ENCODE measurements around the gene XXYLT1. TPM values are rescaled to one million over a fixed set of nuclear protein-coding genes. Genes with fewer than 3 reads are reported as not detected.
"Not testable (repeated sequence)": the region's sequence is repeated elsewhere in the genome, so short reads cannot be mapped to it uniquely, and the experiment has no call there.

Gene XXYLT1
- 16.9 and 17.0 TPM in 2 replicates for total RNA-seq (2014; rRNA removed; shearing (Covaris generic))
- polyA plus RNA-seq (2015; cell fraction: cytosol; rRNA removed), result 24.2 and 25.3 TPM in 2 replicates
- polyA plus RNA-seq (2015; cell fraction: nucleus; rRNA removed), result 28.4 TPM in 2 replicates

GRCh38 chr3:195270817-195271409 lies at the start of gene XXYLT1:
XXYLT1 (minus strand) TSS chr3:195271159; CDS start chr3:195271058, 101 bp downstream.
- in situ Hi-C loops (cut with HindIII; ENCODE audit: low pct_unique_long_range_greater_than_20kb, low sequenced_read_pairs), result no loop called here
- DNase-seq (ENCODE audit: low read depth, low spot score), result peak; percentile 92

- in situ Hi-C loops (cut with HindIII; ENCODE audit: low pct_unique_long_range_greater_than_20kb, low sequenced_read_pairs), result loop anchor here (25.0 kb wide), 1 partner anchor 118 kb away; the partner anchor contains the start of gene ACAP2
These were observed 48.1 kb upstream of the XXYLT1 start for GRCh38 chr3:195319060-195319459.

GRCh38 chr3:195312714-195313113 lies 41.8 kb upstream of the XXYLT1 start:
- no peak for DNase-seq (ENCODE audit: low read depth, low spot score)
- in situ Hi-C loops (cut with HindIII; ENCODE audit: low pct_unique_long_range_greater_than_20kb, low sequenced_read_pairs), result loop anchor here (25.0 kb wide), 1 partner anchor 125 kb away; the partner anchor contains the start of gene ACAP2

More at GRCh38 chr3:195319060-195319459, 48.1 kb upstream of the XXYLT1 start:
- DNase-seq (ENCODE audit: low read depth, low spot score), result no peak

GRCh38 chr3:195307711-195308110 lies 36.8 kb upstream of the XXYLT1 start:
- in situ Hi-C loops (cut with HindIII; ENCODE audit: low pct_unique_long_range_greater_than_20kb, low sequenced_read_pairs), result loop anchor here (25.0 kb wide), 1 partner anchor 130 kb away; the partner anchor contains the start of gene ACAP2
- DNase-seq (ENCODE audit: low read depth, low spot score), result no peak

- DNase-seq (ENCODE audit: low read depth, low spot score), result no peak
- in situ Hi-C loops (cut with HindIII; ENCODE audit: low pct_unique_long_range_greater_than_20kb, low sequenced_read_pairs), result loop anchor here (25.0 kb wide), 1 partner anchor 131 kb away; the partner anchor contains the start of gene ACAP2
These were observed 35.4 kb upstream of the XXYLT1 start for GRCh38 chr3:195306369-195306768.

GRCh38 chr3:195302431-195302830 lies 31.5 kb upstream of the XXYLT1 start:
- in situ Hi-C loops (cut with HindIII; ENCODE audit: low pct_unique_long_range_greater_than_20kb, low sequenced_read_pairs), result loop anchor here (25.0 kb wide), 1 partner anchor 135 kb away; the partner anchor contains the start of gene ACAP2
- DNase-seq (ENCODE audit: low read depth, low spot score), result no peak

GRCh38 chr3:195297446-195297845 lies 26.5 kb upstream of the XXYLT1 start:
- in situ Hi-C loops (cut with HindIII; ENCODE audit: low pct_unique_long_range_greater_than_20kb, low sequenced_read_pairs), result no loop called here
- DNase-seq (ENCODE audit: low read depth, low spot score), result no peak

- no peak for DNase-seq (ENCODE audit: low read depth, low spot score)
- in situ Hi-C loops (cut with HindIII; ENCODE audit: low pct_unique_long_range_greater_than_20kb, low sequenced_read_pairs), result no loop called here
These were observed 25.7 kb upstream of the XXYLT1 start for GRCh38 chr3:195296662-195297061.

GRCh38 chr3:195291121-195291520 lies 20.2 kb upstream of the XXYLT1 start:
- in situ Hi-C loops (cut with HindIII; ENCODE audit: low pct_unique_long_range_greater_than_20kb, low sequenced_read_pairs), result no loop called here
- DNase-seq (ENCODE audit: low read depth, low spot score), result no peak

GRCh38 chr3:195290643-195291042 lies 19.7 kb upstream of the XXYLT1 start:
- in situ Hi-C loops (cut with HindIII; ENCODE audit: low pct_unique_long_range_greater_than_20kb, low sequenced_read_pairs); DNase-seq (ENCODE audit: low read depth, low spot score): not testable (repeated sequence)

GRCh38 chr3:195286115-195286872 lies 15.3 kb upstream of the XXYLT1 start:
- in situ Hi-C loops (cut with HindIII; ENCODE audit: low pct_unique_long_range_greater_than_20kb, low sequenced_read_pairs), result no loop called here
- DNase-seq (ENCODE audit: low read depth, low spot score), result no peak

- in situ Hi-C loops (cut with HindIII; ENCODE audit: low pct_unique_long_range_greater_than_20kb, low sequenced_read_pairs), result no loop called here
- no peak for DNase-seq (ENCODE audit: low read depth, low spot score)
These were observed 14.4 kb upstream of the XXYLT1 start for GRCh38 chr3:195285372-195285771.

GRCh38 chr3:195284842-195285241 lies 13.9 kb upstream of the XXYLT1 start:
- in situ Hi-C loops (cut with HindIII; ENCODE audit: low pct_unique_long_range_greater_than_20kb, low sequenced_read_pairs), result no loop called here
- no peak for DNase-seq (ENCODE audit: low read depth, low spot score)

- no peak for DNase-seq (ENCODE audit: low read depth, low spot score)
- in situ Hi-C loops (cut with HindIII; ENCODE audit: low pct_unique_long_range_greater_than_20kb, low sequenced_read_pairs), result no loop called here
These were observed 12.0 kb upstream of the XXYLT1 start for GRCh38 chr3:195282961-195283360.

GRCh38 chr3:195274259-195274966 lies 3.5 kb upstream of the XXYLT1 start:
- DNase-seq (ENCODE audit: low read depth, low spot score), result no peak
- in situ Hi-C loops (cut with HindIII; ENCODE audit: low pct_unique_long_range_greater_than_20kb, low sequenced_read_pairs), result no loop called here

- in situ Hi-C loops (cut with HindIII; ENCODE audit: low pct_unique_long_range_greater_than_20kb, low sequenced_read_pairs), result no loop called here
These were observed 668 bp upstream of the XXYLT1 start for GRCh38 chr3:195271410-195272243.

More at GRCh38 chr3:195271410-195272243, 668 bp upstream of the XXYLT1 start:
- DNase-seq (ENCODE audit: low read depth, low spot score), result peak; percentile 90
